SK-N-SH (cell line): ENCODE results near the gene EZH1. TPM values are rescaled to one million over a fixed set of nuclear protein-coding genes. Genes with fewer than 3 reads are reported as not detected.

Source experiments
- CTCF ChIA-PET: fragments of 300-600, 350-600 bp; formaldehyde crosslinking; extraction: SDS; loops from one replicate; lab custom pipeline; 2021; lab: Yijun Ruan, JAX
- POLR2A ChIA-PET: fragments of 350-600 bp; sonication (Branson Sonifier 250); formaldehyde crosslinking; extraction: SDS; loops from one replicate; lab custom pipeline; 2020; ENCODE audit warnings: antibody characterized with exemption, inconsistent platforms; lab: Yijun Ruan, JAX
- DNase-seq: peaks from one replicate; pipeline ENCODE4 v3.0.0; 2012
- H2AFZ ChIP-seq: fragments of 200-600 bp; sonication (generic); 2 replicates; pipeline ENCODE4 v1.8.1; 2016; ENCODE audit warnings: antibody characterized with exemption, mild to moderate bottlenecking, low read depth
- H3F3A ChIP-seq: fragments of 200-600 bp; sonication (generic); replicated peaks from 2 replicates; pipeline ENCODE3; 2016; ENCODE audit warnings: antibody characterized with exemption, mild to moderate bottlenecking; ENCODE audit not compliant: insufficient read depth
- H3K27ac ChIP-seq, 2 experiments: fragments of 200-500 bp in 1 of 2; fragments of 200-600 bp in 1 of 2; sonication (Bioruptor generic) in 1 of 2; sonication (generic), shearing (Covaris generic) in 1 of 2; 2 replicates each; pipeline versions ENCODE4 v1.5.1 to v1.6.1; 2014 to 2016; ENCODE audit warnings: low read depth in 2 of 2, inconsistent platforms in 1 of 2, low read length in 1 of 2, mild to moderate bottlenecking in 1 of 2, mixed read lengths in 1 of 2
- H3K27me3 ChIP-seq: fragments of 200-600 bp; sonication (generic), shearing (Covaris generic); 2 replicates; pipeline ENCODE4 v1.6.1; 2016; ENCODE audit warnings: mixed run types; ENCODE audit not compliant: insufficient read depth
- H3K36me3 ChIP-seq, 2 experiments: fragments of 200-500 bp in 1 of 2; fragments of 200-600 bp in 1 of 2; sonication (Bioruptor generic) in 1 of 2; sonication (generic) in 1 of 2; replicated peaks in 1 of 2; 2 replicates each; pipeline versions ENCODE3 to v1.5.1; 2014 to 2016; ENCODE audit warnings: low read length in 1 of 2, mild to moderate bottlenecking in 1 of 2; ENCODE audit not compliant: insufficient read depth in 2 of 2, control insufficient read depth in 1 of 2
- H3K4me1 ChIP-seq, 2 experiments: fragments of 200-500 bp in 1 of 2; fragments of 200-600 bp in 1 of 2; sonication (Bioruptor generic) in 1 of 2; sonication (generic), shearing (Covaris generic) in 1 of 2; 2 replicates each; pipeline versions ENCODE4 v1.5.1 to v1.6.1; 2014 to 2016; ENCODE audit warnings: low read depth in 1 of 2, low read length in 1 of 2, mixed run types in 1 of 2; ENCODE audit not compliant: insufficient read depth in 2 of 2, control insufficient read depth in 1 of 2
- H3K4me2 ChIP-seq: fragments of 200-600 bp; sonication (generic), shearing (Covaris generic); 2 replicates; pipeline ENCODE4 v1.6.1; 2017; ENCODE audit warnings: mixed run types
- H3K4me3 ChIP-seq, 2 experiments: fragments of 200-500 bp in 1 of 2; fragments of 200-600 bp in 1 of 2; sonication (Bioruptor generic) in 1 of 2; sonication (generic), shearing (Covaris generic) in 1 of 2; 2 replicates each; pipeline versions ENCODE4 v1.5.1 to v1.8.1; 2014 to 2016; ENCODE audit warnings: low read depth in 2 of 2, inconsistent platforms in 1 of 2, low read length in 1 of 2, mild to moderate bottlenecking in 1 of 2, mixed read lengths in 1 of 2, moderate library complexity in 1 of 2
- H3K79me2 ChIP-seq: fragments of 200-600 bp; sonication (generic); 2 replicates; pipeline ENCODE4 v1.8.1; 2017; ENCODE audit warnings: mild to moderate bottlenecking; ENCODE audit not compliant: insufficient read depth
- H3K9ac ChIP-seq: fragments of 200-600 bp; sonication (generic); 2 replicates; pipeline ENCODE4 v1.6.1; 2017; ENCODE audit warnings: mixed run types
- H3K9me2 ChIP-seq: fragments of 200-600 bp; sonication (generic); 2 replicates; pipeline ENCODE4 v1.6.1; 2017; ENCODE audit warnings: mixed run types
- H3K9me3 ChIP-seq: fragments of 200-600 bp; sonication (generic); 2 replicates; pipeline ENCODE4 v1.6.1; 2017; ENCODE audit warnings: mixed run types, mild to moderate bottlenecking, moderate library complexity
- H4K20me1 ChIP-seq: fragments of 200-600 bp; sonication (generic); 2 replicates; pipeline ENCODE4 v1.6.1; 2017; ENCODE audit warnings: mild to moderate bottlenecking, mixed run types; ENCODE audit not compliant: insufficient read depth
- CHD2 ChIP-seq: fragments of 150-350 bp; IDR thresholded peaks from 2 replicates; pipeline ENCODE4 v1.6.1; 2018; ENCODE audit warnings: low read length; ENCODE audit not compliant: partially characterized antibody
- REST ChIP-seq: IDR thresholded peaks from 2 replicates; pipeline ENCODE4 v1.6.1; 2012; ENCODE audit warnings: mild to moderate bottlenecking, low read depth, low read length, moderate library complexity
- RXRA ChIP-seq: IDR thresholded peaks from 2 replicates; pipeline ENCODE4 v1.4.0; 2012; ENCODE audit warnings: low read depth, mild to moderate bottlenecking, borderline replicate concordance
- SIN3A ChIP-seq: IDR thresholded peaks from 2 replicates; pipeline ENCODE4 v1.6.1; 2012; ENCODE audit warnings: low read depth, mild to moderate bottlenecking, low read length, moderate library complexity, borderline replicate concordance
- TAF1 ChIP-seq: IDR thresholded peaks from 2 replicates; pipeline ENCODE4 v1.6.1; 2012; ENCODE audit warnings: low read depth, mild to moderate bottlenecking, low read length, moderate library complexity, borderline replicate concordance
- TCF12 ChIP-seq: IDR thresholded peaks from 2 replicates; pipeline ENCODE4 v1.4.0; 2012
- WGBS: methylation state at CpG from one replicate; pipeline ENCODE4 v1.1.6; 2017; ENCODE audit warnings: low lambda C conversion rate; 5-methylcytosine and 5-hydroxymethylcytosine counted together
- polyA plus RNA-seq, 3 experiments: library from polyadenylated mRNA; depleted of rRNA; stranded (reverse); fragments of >200 nt; gene quantifications; 2 replicates each; pipeline ENCODE4 v1.2.3, GENCODE V29; 2012
- TF ChIP-seq, protein P1 (sequence below): IDR thresholded peaks from 2 replicates; pipeline ENCODE4 v1.4.0; 2012; ENCODE audit warnings: low read depth, borderline replicate concordance
- TF ChIP-seq, protein P2 (sequence below): IDR thresholded peaks from 2 replicates; pipeline ENCODE4 v1.4.0; 2012; ENCODE audit warnings: low read depth
- TF ChIP-seq, protein P3 (sequence below): fragments of 150-350 bp; IDR thresholded peaks from 2 replicates; pipeline ENCODE4 v1.6.1; 2016; ENCODE audit warnings: mild to moderate bottlenecking, low read depth, low read length
- TF ChIP-seq, protein P4 (sequence below): IDR thresholded peaks from 2 replicates; pipeline ENCODE4 v1.4.0; 2012; ENCODE audit warnings: low read depth, borderline replicate concordance

Gene EZH1
- polyA plus RNA-seq, 1 of the 3 experiments (the other 2 are of a cell fraction): 28.6 TPM

DNA sequence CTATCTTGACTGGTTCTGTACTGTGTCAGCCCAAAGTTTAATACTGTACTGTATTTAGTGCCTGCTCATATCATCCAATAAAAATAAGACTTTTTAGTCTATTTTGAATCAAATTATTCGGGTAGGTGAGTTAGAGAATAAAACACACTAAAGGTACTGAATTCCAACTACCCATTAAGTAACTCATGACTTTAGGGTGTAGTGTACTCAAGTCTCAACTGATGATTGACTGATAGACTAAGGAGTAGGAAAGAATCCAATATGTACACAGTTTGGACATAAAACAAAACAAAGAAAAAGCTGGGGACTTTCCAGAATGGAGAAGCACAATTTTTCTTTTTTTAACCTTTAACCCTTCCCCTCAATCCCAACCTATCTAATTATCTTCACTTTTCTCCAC, 4.1 kb downstream of the EZH1 start:
- H3F3A ChIP-seq: no peaks in the 10 kb centered on the region
- H3K27me3 ChIP-seq: no peaks in the 10 kb centered on the region
- H3K4me3 ChIP-seq: no peak overlapping the region
- no peak overlapping the region for H3K9ac ChIP-seq
- POLR2A ChIA-PET: interaction anchor here (0.6 kb wide), 1 partner anchor 162 kb away, joined by 4 read pairs; no protein-coding TSS in a partner anchor
- peaks cover 52% of the 10 kb centered on the region for H3K79me2 ChIP-seq
- TF ChIP-seq, protein P1, sequence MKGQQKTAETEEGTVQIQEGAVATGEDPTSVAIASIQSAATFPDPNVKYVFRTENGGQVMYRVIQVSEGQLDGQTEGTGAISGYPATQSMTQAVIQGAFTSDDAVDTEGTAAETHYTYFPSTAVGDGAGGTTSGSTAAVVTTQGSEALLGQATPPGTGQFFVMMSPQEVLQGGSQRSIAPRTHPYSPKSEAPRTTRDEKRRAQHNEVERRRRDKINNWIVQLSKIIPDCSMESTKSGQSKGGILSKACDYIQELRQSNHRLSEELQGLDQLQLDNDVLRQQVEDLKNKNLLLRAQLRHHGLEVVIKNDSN: no peak
- TF ChIP-seq, protein P2, sequence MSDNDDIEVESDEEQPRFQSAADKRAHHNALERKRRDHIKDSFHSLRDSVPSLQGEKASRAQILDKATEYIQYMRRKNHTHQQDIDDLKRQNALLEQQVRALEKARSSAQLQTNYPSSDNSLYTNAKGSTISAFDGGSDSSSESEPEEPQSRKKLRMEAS: no peak
- TF ChIP-seq TCF12: no peak
- TF ChIP-seq, protein P3, sequence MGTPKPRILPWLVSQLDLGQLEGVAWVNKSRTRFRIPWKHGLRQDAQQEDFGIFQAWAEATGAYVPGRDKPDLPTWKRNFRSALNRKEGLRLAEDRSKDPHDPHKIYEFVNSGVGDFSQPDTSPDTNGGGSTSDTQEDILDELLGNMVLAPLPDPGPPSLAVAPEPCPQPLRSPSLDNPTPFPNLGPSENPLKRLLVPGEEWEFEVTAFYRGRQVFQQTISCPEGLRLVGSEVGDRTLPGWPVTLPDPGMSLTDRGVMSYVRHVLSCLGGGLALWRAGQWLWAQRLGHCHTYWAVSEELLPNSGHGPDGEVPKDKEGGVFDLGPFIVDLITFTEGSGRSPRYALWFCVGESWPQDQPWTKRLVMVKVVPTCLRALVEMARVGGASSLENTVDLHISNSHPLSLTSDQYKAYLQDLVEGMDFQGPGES: no peak
- TF ChIP-seq CHD2: no peak
- TF ChIP-seq, protein P4, sequence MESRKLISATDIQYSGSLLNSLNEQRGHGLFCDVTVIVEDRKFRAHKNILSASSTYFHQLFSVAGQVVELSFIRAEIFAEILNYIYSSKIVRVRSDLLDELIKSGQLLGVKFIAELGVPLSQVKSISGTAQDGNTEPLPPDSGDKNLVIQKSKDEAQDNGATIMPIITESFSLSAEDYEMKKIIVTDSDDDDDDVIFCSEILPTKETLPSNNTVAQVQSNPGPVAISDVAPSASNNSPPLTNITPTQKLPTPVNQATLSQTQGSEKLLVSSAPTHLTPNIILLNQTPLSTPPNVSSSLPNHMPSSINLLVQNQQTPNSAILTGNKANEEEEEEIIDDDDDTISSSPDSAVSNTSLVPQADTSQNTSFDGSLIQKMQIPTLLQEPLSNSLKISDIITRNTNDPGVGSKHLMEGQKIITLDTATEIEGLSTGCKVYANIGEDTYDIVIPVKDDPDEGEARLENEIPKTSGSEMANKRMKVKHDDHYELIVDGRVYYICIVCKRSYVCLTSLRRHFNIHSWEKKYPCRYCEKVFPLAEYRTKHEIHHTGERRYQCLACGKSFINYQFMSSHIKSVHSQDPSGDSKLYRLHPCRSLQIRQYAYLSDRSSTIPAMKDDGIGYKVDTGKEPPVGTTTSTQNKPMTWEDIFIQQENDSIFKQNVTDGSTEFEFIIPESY: no peak
- TF ChIP-seq TAF1: no peak
- no peak for TF ChIP-seq RXRA
- no peak for TF ChIP-seq SIN3A
- no peak for TF ChIP-seq REST
- H4K20me1 ChIP-seq: no peaks in the 10 kb centered on the region
- H3K4me2 ChIP-seq: no peak overlapping the region
- H3K27ac ChIP-seq: no peak overlapping the region
- no peak for DNase-seq
- 51% methylated on average over 1 of the region's 1 CpG for WGBS
- CTCF ChIA-PET: interaction anchor here (0.6 to 1.7 kb wide), 2 partner anchors 22 to 162 kb away, joined by 3 read pairs; no protein-coding TSS in a partner anchor
- no peaks in the 10 kb centered on the region for H3K36me3 ChIP-seq
- H3K9me2 ChIP-seq: no peaks in the 10 kb centered on the region
- peaks cover 0 to 11% of the 10 kb centered on the region in 2 experiments; a peak in 1 of 4 replicates for H3K4me1 ChIP-seq
- no peaks in the 10 kb centered on the region for H3K9me3 ChIP-seq
- H2AFZ ChIP-seq: no peak overlapping the region
